Body of pancreas (tissue), 4 donors: ENCODE data around the gene TTC23L.
"Not testable (repeated sequence)": the region's sequence is repeated elsewhere in the genome, so short reads cannot be mapped to it uniquely, and the experiment has no call there.

Experiments used
- CTCF ChIP-seq, 7 experiments: fragments of 450-650 bp in 4 of 7; fragments of 200-600 bp in 3 of 7; sonication (generic) in 3 of 7; IDR thresholded peaks; one replicate each; pipeline ENCODE4 v1.5.1; 2016 to 2019; ENCODE audit warnings: antibody characterized with exemption in 7 of 7
- POLR2A ChIP-seq, 3 donors: fragments of 450-650 bp; IDR thresholded peaks; one replicate each; pipeline ENCODE4 v1.6.1; 2016; ENCODE audit warnings: antibody characterized with exemption in 3 of 3, mild to moderate bottlenecking in 2 of 3

GRCh38 chr5:34923256-34923655 lies 84.3 kb downstream of the TTC23L start:
- TF ChIP-seq CTCF, POLR2A (IDR thresholded peaks at IDR 0.05): not testable (repeated sequence)
